Fibroblast of lung (primary cell): ENCODE measurements around the gene HS3ST3B1. TPM values are rescaled to one million over a fixed set of nuclear protein-coding genes. Genes with fewer than 3 reads are reported as not detected.

Source experiments
- DNase-seq, 2 donors: peaks; one replicate each; pipeline versions ENCODE4 v3.0.0 to v3.0.0-alpha.2; 2010; ENCODE audit warnings: low read depth in 2 of 2
- H2AFZ ChIP-seq: 2 replicates; pipeline ENCODE4 v1.5.1; 2012; ENCODE audit warnings: low read length, control low read depth, inconsistent platforms
- H3K27ac ChIP-seq: 2 replicates; pipeline ENCODE4 v1.5.1; 2011; ENCODE audit warnings: low read length, control low read depth; ENCODE audit not compliant: insufficient read depth
- H3K27me3 ChIP-seq: 2 replicates; pipeline ENCODE4 v1.5.1; 2011; ENCODE audit warnings: mild to moderate bottlenecking, low read length; ENCODE audit not compliant: control insufficient read depth, insufficient read depth
- H3K36me3 ChIP-seq: 2 replicates; pipeline ENCODE4 v1.5.1; 2011; ENCODE audit warnings: low read length; ENCODE audit not compliant: control insufficient read depth, insufficient read depth
- H3K4me1 ChIP-seq: 2 replicates; pipeline ENCODE4 v1.5.1; 2011; ENCODE audit warnings: low read length; ENCODE audit not compliant: control insufficient read depth, insufficient read depth; ENCODE audit errors: extremely low read depth
- H3K4me2 ChIP-seq: 2 replicates; pipeline ENCODE4 v1.5.1; 2011; ENCODE audit warnings: low read length, control low read depth; ENCODE audit not compliant: insufficient read depth; ENCODE audit errors: extremely low read depth
- H3K4me3 ChIP-seq, 4 experiments: fragments of 200-600 bp in 1 of 4; sonication (generic) in 1 of 4; replicated peaks in 1 of 4; 2 replicates each; pipeline ENCODE4 v1.5.1; 2011 to 2016; ENCODE audit warnings: low read length in 4 of 4, low read depth in 3 of 4, mild to moderate bottlenecking in 3 of 4, control low read depth in 2 of 4, inconsistent platforms in 1 of 4, mixed read lengths in 1 of 4; ENCODE audit not compliant: insufficient read depth in 1 of 4; ENCODE audit errors: control extremely low read depth in 1 of 4
- H3K79me2 ChIP-seq: 2 replicates; pipeline ENCODE4 v1.5.1; 2012; ENCODE audit warnings: mild to moderate bottlenecking, low read length, inconsistent platforms; ENCODE audit not compliant: control insufficient read depth, insufficient read depth
- H3K9ac ChIP-seq: 2 replicates; pipeline ENCODE4 v1.5.1; 2011; ENCODE audit warnings: mild to moderate bottlenecking, low read length, control low read depth; ENCODE audit not compliant: insufficient read depth
- H3K9me3 ChIP-seq: 2 replicates; pipeline ENCODE4 v1.5.1; 2012; ENCODE audit warnings: low read depth, low read length; ENCODE audit not compliant: control insufficient read depth, insufficient read depth
- H4K20me1 ChIP-seq: 2 replicates; pipeline ENCODE4 v1.5.1; 2011; ENCODE audit warnings: low read length; ENCODE audit not compliant: control insufficient read depth, insufficient read depth; ENCODE audit errors: extremely low read depth
- CTCF ChIP-seq, 2 donors: IDR thresholded peaks in 1 of 2; conservative IDR thresholded peaks in 1 of 2; 1 replicate in 1 of 2; 2 replicates in 1 of 2; pipeline ENCODE4 v1.5.1; 2011 to 2012; ENCODE audit warnings: low read length in 2 of 2, control low read depth in 1 of 2, inconsistent platforms in 1 of 2, low read depth in 1 of 2, mild to moderate bottlenecking in 1 of 2
- EZH2 ChIP-seq: IDR thresholded peaks from 2 replicates; pipeline ENCODE4 v1.5.1; 2012; ENCODE audit warnings: low read length, control low read depth, mild to moderate bottlenecking; ENCODE audit errors: missing control alignments
- polyA plus RNA-seq, 2 donors: library from polyadenylated mRNA; depleted of rRNA in 1 of 2; stranded (reverse) in 1 of 2; unstranded in 1 of 2; fragments of >200 nt; gene quantifications; 2 replicates each; pipeline ENCODE4 v1.2.1, GENCODE V29; 2011 to 2012; ENCODE audit warnings: missing spikeins in 1 of 2
- total RNA-seq: library from RNA; depleted of rRNA; stranded (reverse); fragments of >200 nt; gene quantifications from 2 replicates; pipeline ENCODE4 v1.2.1, GENCODE V29; 2014

Gene HS3ST3B1
- total and polyA plus RNA-seq, 2 donors (not counting 1 experiment from before 2014, with no cell fraction given) = 3.4 to 17.2 TPM

DNA sequence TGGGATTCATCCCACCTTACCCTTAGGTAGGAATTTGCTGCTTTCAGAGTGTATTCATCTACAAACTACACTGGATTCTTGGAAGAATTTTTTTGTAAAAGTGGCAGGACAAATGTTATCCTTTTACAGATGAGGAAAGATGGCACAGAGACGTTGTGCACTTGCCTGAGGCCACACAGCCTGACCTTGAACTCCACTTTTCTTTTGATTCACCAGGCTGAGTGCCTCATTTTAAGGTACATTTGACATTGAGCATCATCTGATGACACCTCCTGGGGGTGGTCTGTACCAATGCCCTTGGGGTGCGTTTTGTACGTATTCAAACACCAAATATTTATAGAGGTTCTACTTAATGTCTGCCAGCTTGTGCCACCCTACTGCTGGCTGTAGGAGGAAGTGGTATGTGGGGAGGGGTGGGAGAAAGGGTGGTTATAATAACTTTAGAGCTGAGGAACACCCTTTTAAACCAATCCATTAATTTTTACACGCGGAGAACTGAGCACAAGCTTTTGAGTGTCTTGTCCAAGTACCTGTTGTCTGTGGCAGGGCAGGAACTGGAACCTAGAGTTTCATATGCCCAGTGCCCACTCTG, 29.1 kb downstream of the HS3ST3B1 start:
- H3K27ac ChIP-seq = peak overlapping the region; percentile 46
- no peak overlapping the region for H3K4me2 ChIP-seq
- no peaks in the 10 kb centered on the region for H3K4me1 ChIP-seq
- TF ChIP-seq CTCF (conservative IDR thresholded peaks at IDR 0.05 in 1 of 2, IDR thresholded peaks at IDR 0.05 in 1 of 2; ENCODE audit: low read depth in 1 of 2, low read length in 2 of 2) (no peak), EZH2 (no peak)
- H2AFZ ChIP-seq = no peak overlapping the region
- no peaks in the 10 kb centered on the region for H3K27me3 ChIP-seq
- DNase-seq = no peak
- H3K4me3 ChIP-seq = no peak overlapping the region
- no peak overlapping the region for H3K9ac ChIP-seq
- no peaks in the 10 kb centered on the region for H3K36me3 ChIP-seq
- H3K9me3 ChIP-seq = no peaks in the 10 kb centered on the region
- peaks cover 23% of the 10 kb centered on the region for H3K79me2 ChIP-seq
- no peaks in the 10 kb centered on the region for H4K20me1 ChIP-seq

GRCh38 chr17:14330492-14330962, 29.6 kb downstream of the HS3ST3B1 start:
- Histone ChIP-seq H4K20me1 (no peaks in the 10 kb centered on the region), H3K9me3 (no peaks in the 10 kb centered on the region), H3K9ac (no peak overlapping the region), H3K4me3 (no peak overlapping the region), H3K4me2 (peak overlapping the region; percentile 50), H2AFZ (no peak overlapping the region), H3K27ac (peak overlapping the region; percentile 32), H3K27me3 (no peaks in the 10 kb centered on the region), H3K36me3 (no peaks in the 10 kb centered on the region), H3K79me2 (peaks cover 23% of the 10 kb centered on the region), H3K4me1 (no peaks in the 10 kb centered on the region)
- TF ChIP-seq EZH2 (no peak), CTCF (conservative IDR thresholded peaks at IDR 0.05 in 1 of 2, IDR thresholded peaks at IDR 0.05 in 1 of 2; ENCODE audit: low read depth in 1 of 2, low read length in 2 of 2) (no peak)
- peak; percentile 42 to 93 for DNase-seq

- Histone ChIP-seq H3K27ac (no peak overlapping the region), H3K27me3 (no peaks in the 10 kb centered on the region), H3K79me2 (peaks cover 21% of the 10 kb centered on the region), H3K4me1 (no peaks in the 10 kb centered on the region), H4K20me1 (no peaks in the 10 kb centered on the region), H3K36me3 (no peaks in the 10 kb centered on the region), H3K9me3 (no peaks in the 10 kb centered on the region), H2AFZ (no peak overlapping the region), H3K9ac (no peak overlapping the region), H3K4me2 (no peak overlapping the region), H3K4me3 (no peak overlapping the region)
- no peak for TF ChIP-seq EZH2
- TF ChIP-seq CTCF (conservative IDR thresholded peaks at IDR 0.05 in 1 of 2, IDR thresholded peaks at IDR 0.05 in 1 of 2; ENCODE audit: low read depth in 1 of 2, low read length in 2 of 2) = no peak
- DNase-seq = no peak
These were observed 30.5 kb downstream of the HS3ST3B1 start for GRCh38 chr17:14331225-14331981.
